Fibroblast of skin of left quadriceps (primary cell): Measurements from ENCODE around the gene ROGDI.
A peak's percentile ranks its signal among the peaks of the same experiment; 100 is the strongest.

Source experiments
- DNase-seq, 2 experiments: peaks; one replicate each; pipeline ENCODE4 v3.0.0-alpha.2; 2013; ENCODE audit warnings: low read depth in 2 of 2

ROGDI gene

DNA sequence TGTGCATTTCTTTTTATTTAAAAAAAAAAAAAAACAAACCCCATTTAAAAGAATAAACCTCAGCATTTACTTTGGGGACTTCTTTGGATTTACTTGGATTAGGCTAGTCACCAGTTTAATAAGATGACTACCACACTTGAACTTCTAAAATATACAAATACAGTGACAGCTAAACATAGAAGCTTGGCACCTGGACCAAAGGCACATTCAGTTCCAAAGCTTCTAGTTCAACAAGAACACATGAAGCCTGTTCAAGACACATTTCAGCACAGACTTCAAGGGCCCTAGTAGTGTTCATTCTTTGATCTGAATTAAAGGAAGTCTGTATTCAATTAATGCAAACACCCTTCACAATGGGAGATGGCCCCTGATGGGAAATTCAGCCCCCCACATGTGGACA, 11.6 kb upstream of the ROGDI start:
- no peak for DNase-seq

DNA sequence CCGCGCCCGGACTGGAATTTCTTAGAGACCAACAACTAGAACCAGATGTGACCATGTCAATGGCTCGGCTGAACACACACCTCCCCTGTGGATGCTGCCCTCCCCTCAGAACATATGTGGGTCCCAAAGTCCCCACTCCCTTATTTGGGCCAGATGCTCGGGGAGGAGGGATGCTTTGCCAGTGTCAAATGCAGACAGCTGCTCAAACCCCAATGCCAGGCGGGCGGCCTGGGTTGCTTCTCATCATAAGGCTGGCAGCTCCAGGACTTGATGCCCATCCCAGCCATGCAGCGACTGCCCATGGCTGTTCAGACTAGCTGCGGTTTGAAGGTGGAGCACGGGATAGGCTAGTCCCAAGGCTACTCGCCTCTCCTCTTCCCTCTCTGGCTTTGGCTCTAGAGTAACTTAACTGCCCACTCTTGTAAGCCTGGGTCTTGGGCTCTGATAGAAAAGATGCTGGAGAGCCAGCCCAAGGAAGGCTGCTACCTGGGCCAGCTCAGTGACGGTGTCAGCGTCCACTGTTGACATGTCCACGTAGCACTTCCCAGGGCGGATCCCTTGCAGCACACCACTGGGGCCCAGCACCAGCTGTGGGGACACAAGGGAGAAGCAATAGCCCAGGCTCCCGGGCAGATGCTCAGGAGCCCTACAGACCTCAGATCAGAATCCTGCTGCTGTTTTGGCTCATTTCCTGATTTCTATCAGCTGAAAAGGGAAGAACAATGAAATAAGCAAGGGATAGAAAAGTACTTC, 11.0 kb upstream of the ROGDI start:
- DNase-seq: no peak

DNA sequence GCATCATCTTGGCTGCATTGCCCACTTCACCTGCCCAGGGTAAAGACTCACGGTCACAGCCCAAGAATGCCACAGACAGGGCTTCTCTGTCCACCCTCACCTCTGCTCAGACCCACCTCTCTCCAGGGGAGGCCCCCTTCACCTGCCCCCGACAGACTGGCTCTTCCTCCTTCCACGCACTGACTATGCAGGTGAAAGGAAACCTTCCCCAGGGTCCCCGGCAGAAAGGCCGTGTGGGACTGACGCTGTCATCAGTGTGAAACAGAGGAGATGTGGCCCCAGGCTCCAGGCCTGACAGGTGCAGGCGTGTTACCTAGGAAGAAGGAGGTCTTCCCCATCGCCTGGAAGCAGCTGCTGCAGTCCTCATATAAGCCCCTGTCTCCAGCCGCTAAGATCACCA, 9.3 kb upstream of the ROGDI start:
- no peak for DNase-seq

DNA sequence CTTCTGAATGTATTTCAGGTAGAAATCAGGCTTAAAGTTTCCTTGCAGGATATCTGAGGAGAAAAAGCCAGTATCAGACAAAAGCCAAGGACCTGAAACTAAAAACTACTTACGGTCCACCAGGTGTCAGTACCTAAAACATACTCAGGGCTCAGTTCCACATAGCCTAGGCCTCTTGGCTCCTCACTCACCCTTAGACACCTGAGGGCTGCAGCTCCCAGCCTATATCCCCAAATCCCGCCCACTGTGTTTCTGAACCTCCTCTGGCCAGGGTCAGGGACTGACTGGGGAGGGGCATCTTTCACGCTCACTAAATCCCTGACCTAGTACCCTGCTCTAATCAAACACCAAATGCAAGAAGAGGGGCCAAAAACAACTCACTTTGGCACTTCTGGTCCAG, 8.8 kb upstream of the ROGDI start:
- no peak for DNase-seq

DNA sequence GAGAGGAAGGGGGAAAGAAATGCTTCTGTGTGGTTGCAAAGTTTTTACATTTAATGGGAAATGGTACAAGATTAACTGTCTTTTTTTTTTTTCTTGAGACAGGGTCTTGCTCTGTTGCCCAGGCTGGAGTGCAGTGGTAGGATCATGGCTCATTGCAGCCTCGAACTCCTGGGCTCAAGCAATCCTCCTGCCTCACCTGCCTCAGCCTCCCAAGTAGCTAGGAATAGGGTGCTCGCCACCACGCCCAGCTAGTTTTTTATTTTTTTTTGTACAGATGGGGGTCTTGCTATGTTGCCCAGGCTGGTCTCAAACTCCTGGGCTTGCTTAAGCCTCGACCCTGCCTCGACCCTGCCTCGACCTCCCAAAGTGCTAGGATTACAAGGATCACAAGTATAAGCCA, 3.8 kb upstream of the ROGDI start:
- DNase-seq: no peak

DNA sequence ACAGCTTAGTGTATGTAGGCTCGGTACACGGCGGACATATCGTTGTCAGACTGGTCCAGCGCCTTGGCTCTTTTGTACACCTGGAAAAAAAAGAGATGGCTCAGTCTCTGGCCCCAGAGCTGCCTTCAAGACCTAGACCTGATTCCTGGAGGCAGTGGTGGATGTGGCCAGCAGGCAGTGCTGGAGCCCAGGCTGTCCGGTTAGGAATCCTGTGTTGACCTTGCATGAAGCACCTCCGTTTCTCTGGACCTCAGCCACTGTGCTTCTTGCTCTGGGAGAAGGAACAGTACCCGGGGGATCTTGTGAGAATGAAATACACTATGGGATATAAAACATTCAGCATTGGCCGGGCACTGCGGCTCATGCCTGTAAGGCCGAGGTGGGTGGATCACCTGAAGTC, 2.8 kb upstream of the ROGDI start:
- no peak for DNase-seq

DNA sequence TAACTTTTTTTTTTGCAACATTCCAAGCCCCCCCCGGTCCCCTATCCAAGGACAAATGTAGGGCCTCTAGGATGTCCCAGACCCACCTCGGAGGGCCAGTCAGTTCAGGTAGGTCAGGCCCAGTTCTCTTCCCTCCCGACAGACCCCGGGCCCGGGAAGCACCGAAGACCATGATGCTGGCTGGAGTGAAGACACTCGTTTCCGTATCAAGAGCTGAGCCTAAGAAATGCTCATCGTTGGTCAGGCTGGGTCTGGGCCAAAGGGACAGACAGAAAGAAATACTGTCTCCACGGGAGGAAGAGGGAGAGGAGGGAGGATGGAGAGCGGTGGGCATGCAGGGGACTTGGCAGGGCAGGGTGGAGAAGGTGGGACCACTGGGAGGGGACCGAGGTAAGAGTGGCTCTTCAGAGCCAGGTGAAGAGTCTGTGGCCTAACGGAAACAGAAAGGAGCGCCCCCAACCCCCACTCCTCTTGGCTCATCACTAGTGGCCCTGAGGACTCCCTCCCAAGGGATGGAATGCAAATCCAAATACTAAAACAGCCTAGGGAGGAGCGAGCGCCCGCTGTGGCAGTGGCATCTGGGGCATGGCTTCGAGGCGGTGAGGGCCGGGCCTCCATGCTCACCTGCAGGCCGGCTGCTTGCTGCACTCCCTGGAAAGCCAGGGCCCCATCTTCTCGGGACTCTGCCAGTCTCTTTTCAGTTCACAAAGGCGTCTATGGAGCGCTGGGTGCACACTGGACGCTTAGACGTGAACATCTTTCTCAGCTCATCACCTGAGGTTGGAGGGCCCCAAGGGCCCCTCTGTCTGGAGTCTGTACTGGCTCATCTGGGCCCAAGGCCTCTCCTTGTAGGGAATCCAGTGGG, 1.7 kb upstream of the ROGDI start:
- DNase-seq: no peak

DNA sequence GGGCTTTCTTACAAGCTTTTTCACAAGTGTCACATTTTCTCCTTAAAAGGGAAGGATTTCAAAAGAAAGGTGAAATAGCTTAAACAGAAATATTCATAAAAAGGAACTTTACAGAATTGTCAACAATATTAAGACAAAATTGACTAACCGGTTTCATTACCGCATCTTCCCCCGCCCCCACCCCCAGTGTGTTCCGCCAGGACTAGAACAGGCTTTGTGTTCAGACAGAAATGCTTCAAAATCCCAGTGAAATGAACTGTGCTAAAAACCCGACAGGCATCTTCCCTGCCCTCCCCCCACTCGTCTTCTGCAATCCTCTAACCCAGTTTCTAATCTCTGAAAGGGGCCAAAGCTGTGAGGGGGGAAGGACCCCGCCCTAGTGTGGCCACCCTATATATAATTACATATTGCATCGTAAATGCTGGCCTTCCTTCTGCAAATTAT, 990 bp upstream of the ROGDI start:
- no peak for DNase-seq

DNA sequence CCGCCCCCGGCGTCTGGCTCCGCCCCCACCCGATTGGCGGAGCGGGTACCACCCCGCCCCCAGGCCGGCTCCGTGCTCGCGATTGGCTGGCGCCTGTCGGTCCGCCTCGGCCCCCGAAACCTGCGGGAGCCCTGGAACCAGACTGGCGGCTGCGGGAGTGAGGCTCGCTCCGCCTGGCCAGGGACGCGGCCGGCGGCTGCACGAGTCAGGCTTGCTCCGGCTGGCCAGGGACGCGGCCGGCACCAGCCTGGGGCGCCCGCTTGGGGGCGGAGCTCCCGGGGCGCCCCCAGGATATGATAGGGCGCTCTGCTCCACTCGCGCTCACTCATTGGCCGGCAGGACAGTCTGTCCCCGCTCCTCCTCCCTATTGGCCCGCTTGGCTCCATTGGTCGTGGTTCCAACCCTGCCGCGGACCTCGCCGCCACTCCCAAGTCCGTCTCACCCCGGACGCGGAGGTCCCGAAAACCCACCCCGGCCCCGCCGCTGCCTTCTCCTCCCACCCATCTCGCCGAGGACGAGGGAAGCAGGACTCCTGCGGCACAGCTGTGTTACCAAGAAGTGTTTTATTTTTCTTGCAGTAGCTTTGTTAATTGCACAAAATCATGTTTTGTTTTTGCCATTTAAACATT, 340 bp upstream of the ROGDI start:
- peak; percentile 76 to 77 for DNase-seq

DNA sequence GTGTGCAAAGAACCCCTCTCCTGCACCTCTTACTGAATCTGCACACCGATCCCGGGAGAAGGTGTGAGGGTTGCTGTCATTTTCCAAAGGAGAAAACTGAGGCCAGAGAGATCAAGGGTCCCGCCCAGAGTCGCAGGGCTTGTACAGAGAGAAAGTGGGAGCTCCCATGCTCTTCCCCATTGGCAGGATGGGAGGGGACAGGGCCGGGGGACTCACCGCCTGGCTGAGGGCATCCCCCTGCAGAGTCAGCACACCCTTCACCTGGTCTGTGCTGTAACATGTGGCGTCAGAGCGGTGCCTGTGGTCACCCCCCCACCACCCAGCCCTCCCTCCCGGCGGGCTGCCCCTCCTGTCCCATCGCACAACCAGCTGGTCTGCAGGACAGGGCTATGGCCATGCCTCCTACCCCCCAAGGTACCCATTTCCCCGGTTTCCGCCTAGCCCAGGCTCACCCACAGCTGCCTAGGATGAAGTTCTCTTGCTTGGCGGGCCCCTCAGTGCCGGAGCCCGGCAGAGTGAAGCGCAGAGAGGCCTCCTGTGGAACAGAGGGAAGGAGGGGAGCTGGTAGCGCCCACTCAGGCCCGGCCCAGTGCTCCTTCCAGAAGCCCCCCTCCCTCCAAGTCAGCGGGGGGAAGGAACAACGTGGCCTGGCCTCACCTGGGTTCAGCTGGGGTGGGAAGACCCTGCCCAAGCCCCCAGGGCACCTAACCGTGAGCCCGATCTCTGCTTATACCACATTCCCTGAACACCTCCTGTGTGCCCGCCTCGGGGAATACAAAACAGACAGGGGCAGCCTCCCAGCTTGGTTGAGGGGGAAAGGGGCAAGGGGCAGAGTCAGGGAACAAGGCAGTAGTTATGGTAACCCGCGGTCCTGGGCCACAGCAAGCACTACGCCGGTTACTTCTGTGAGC, 1.1 kb downstream of the ROGDI start:
- DNase-seq: no peak

DNA sequence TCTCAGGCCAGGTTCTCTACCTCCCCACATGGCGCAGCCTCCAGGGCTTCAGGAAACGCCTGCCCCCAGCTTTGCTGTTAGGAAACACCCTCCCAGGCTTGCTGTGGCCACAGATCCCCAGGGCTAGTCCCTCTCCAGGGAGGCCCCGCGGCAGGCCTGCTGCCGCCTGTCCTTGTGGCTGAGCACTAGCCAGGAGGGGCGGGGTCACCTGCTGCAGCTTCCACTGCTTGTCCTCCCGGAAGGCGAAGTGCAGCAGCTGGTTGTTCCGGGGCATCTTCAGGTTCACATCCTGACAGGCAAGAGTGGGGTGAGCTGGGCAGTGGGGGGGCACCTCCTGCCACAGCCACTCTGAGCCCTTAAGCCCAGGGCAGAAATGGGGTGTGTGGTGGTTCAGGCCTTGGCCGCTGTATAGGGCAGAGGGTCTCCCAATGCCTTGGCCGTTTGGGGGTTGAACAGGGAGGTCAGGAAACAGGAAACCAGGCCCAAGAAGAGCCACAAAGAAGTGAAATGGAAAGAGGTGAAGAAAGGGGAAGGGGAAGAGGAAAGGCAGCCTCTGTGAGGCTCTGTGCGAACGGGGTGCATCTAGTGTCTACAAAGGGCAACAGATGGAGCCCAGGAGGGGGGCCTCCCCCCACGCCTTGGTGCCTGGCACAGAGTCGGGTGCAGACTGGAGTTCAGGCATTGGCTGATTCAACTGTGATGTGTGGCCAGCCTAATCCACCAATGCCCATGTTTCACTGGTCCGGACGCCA, 2.0 kb downstream of the ROGDI start:
- DNase-seq: no peak

DNA sequence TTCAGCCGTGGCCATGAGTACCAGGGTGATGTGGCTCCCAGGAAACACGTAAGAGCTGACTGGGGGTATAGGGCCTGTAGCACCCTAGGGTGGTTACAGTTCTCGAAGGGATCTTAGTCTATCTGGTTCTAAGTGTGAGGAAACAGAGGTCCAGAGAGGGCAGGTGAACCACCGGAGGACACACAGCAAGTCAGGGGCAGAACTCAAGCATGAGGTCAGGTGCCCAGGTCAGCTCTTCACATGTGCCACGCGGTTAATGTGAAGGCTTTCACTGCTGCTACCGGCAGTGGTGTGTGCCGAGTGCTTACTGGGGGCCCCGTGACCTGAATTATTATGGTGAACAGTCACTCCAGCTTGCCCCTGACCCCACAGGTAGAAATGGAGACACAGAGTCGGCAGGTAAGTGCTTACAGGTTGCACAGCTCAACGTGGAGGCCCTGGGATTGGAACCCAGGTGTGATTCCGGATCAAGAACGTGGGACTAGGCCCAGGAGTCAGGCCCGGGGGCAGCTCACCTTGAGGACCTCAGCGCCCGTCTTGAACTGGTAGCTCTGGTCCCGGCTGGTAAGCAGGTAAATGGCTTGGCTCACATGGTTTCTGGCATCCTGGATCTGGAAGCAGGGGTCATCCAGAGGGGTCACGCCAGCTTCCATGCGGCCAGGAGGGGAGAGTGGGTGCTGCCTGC, 3.1 kb downstream of the ROGDI start:
- DNase-seq: no peak

DNA sequence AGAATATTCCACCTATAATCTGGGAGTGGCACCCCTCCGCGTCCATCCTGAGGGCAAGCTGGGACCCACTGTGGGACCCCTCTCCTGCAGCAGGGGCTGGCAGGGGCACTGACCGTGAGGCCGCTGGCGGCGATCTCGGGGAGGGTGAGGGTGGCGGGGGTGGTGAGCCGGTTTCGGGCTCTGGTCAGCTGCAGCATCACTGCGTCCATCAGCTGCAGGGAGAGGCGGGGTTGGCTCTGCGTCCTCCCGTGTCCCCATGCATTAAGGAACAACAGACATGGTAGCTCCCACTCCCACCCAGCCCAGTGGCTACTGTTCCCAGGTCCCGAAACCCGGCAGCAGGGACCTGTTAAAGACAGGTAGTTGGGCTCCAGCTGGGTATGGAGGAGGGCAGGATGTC, 4.0 kb downstream of the ROGDI start:
- no peak for DNase-seq

DNA sequence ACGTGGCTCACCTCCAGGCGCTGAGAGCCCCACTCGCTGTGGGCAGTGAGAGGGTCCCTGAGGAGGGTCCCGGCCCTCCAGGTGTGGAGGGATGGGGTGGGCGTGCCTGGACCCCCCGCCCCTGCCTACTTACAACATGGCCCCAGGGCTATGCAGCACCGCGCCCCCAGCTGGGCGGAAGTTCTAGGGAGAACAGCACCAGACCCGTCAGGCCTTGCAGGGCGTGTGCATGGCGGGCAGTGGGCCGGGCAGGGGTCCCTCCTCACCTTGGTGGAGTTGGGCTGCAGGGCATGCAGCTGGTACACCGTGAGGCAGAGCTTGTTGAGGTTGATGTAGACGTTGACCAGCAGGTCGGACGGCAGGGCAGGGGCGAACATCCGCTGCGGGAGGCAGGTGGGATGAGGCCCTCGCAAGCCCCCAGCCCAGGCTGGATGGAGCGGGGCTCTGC, 4.6 kb downstream of the ROGDI start:
- no peak for DNase-seq

DNA sequence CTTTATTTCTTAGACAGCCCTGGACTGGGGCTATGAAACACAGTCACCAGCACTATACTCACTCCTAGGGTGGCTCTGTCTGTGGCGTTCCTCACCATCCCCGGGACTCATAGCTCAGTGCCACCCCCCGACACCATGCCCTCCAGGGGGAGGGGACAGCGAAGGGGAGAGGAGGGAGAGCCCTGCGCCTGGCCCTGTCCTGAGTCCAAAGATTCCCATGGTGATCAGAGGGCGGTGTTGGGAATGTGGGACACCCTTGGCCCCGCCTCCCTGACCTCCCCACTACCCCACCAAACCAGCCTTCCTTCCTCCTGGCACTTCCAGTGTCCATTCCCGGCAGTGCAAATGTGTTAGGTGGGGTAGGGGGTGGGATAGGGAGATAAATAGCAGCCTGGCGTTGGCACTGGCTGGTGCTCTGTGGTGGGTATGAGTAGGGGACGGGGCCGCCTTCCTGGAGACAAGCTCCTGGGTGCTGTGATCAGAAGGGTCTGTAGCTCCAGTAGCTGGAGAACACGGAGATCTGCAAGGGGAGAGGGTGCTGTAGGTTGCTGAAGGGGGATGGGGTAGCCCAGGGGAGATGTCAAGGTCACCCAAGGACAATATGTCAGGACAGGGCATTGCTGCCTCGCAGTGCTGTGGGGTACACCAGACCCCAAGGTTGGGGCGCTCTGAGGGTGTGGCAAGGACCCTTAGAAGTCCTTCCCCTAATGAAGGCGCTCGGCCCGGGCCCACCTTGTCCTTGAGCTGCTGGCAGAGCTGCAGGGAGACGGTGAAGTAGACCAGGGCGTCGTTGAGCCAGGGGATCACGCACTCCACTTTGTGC, 5.2 kb downstream of the ROGDI start:
- no peak for DNase-seq

DNA sequence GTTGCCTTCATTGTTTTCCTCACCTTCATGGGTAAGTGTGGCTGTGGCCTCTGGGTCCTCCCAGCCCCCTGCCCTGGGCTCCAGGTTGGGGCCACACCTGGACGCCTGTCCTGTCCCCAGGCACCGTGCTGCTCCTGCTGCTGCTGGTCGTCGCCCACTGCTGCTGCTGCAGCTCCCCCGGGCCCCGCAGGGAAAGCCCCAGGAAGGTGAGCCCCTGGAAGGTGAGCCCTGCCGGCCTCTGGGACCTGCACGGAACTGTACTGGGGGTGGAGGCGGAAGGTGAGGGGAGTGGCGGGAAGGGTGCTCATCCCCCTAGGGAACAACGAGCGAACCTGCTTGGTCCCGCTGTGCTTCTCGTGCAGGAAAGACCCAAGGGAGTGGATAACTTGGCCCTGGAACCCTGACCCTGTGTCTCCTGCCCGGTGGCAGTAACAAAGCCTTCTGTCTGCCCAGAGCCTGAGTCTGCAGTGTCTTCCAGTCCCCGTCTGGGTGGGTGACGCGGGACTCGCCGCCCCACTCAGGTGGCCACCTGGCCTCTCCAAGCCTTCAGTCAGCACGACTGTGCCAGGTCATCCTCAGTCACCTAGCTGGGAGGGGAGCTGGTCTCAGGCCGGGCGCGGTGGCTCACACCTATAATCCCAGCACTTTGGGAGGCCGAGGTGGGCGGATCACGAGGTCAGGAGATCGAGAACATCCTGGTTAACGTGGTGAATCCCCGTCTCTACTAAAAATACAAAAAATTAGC, 6.4 kb downstream of the ROGDI start:
- no peak for DNase-seq

DNA sequence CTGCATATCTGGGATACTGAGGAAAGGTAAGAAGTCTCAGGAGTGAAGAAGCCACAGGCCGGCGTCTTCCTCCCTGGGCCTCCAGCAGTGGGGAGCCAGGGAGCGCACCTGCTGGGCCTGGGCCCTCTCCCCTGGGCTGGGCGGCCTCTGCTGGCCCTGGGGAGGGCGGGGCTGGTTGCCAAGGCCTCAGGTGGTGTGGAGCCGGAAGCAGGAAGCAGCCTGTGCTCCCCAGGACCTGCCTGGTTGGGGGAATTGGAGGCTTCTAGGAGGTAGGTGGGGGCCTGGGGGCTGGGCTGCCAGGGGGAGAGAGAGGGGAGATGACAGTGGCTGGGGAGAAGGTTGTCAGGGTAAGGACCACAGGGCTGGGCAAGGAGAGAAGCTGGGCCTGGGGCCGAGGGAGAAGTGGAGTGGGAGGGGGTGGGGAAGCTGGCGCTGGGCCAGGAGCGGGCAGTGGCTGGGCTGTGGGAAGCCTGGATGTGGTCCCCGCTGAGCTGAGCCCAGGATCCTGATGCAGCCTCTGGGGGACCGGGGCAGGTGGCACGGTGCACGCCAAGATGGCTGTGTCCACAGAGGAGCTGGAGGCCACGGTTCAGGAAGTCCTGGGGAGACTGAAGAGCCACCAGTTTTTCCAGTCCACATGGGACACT, 7.1 kb downstream of the ROGDI start, which contains the start of gene SMIM22:
Gene SMIM22, plus strand, starts transcription at position 189 of the 647 bp plus-strand sequence. Its CDS starts 366 bp downstream, at position 555.
- no peak for DNase-seq

DNA sequence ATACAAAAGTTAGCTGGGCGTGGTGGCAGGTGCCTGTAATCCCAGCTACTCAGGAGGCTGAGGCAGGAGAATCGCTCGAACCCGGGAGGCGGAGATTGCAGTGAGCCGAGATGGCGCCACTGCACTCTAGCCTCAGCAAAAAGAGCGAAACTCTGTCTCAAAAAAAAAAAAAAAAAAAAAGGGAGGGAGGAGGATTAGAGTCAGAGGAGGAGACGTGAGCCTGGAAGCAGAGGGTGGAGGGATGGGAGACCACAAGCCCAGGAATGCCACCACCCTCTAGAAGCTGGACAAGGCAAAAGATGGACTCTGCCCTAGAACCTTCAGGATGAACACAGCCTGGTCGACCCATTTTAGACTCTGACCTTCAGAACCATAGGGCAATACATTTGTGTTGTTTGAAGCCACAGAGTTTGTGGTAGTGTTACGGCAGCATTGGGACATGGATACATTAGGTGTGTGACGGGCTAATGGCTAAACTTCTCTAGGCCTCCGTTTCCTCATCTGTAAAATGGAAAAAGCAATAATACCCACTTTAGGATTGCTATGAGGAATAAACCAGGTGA, 9.4 kb downstream of the ROGDI start:
- DNase-seq: no peak
